Fibroblast of lung (primary cell): ENCODE data around the gene ZNF583. TPM values are rescaled to one million over a fixed set of nuclear protein-coding genes. Genes with fewer than 3 reads are reported as not detected.
A peak's percentile ranks its signal among the peaks of the same experiment; 100 is the strongest.

Source experiments
- DNase-seq, 2 donors: peaks; one replicate each; pipeline versions ENCODE4 v3.0.0 to v3.0.0-alpha.2; 2010; ENCODE audit warnings: low read depth in 2 of 2
- H2AFZ ChIP-seq: 2 replicates; pipeline ENCODE4 v1.5.1; 2012; ENCODE audit warnings: low read length, control low read depth, inconsistent platforms
- H3K27ac ChIP-seq: 2 replicates; pipeline ENCODE4 v1.5.1; 2011; ENCODE audit warnings: low read length, control low read depth; ENCODE audit not compliant: insufficient read depth
- H3K27me3 ChIP-seq: 2 replicates; pipeline ENCODE4 v1.5.1; 2011; ENCODE audit warnings: mild to moderate bottlenecking, low read length; ENCODE audit not compliant: control insufficient read depth, insufficient read depth
- H3K36me3 ChIP-seq: 2 replicates; pipeline ENCODE4 v1.5.1; 2011; ENCODE audit warnings: low read length; ENCODE audit not compliant: control insufficient read depth, insufficient read depth
- H3K4me1 ChIP-seq: 2 replicates; pipeline ENCODE4 v1.5.1; 2011; ENCODE audit warnings: low read length; ENCODE audit not compliant: control insufficient read depth, insufficient read depth; ENCODE audit errors: extremely low read depth
- H3K4me2 ChIP-seq: 2 replicates; pipeline ENCODE4 v1.5.1; 2011; ENCODE audit warnings: low read length, control low read depth; ENCODE audit not compliant: insufficient read depth; ENCODE audit errors: extremely low read depth
- H3K4me3 ChIP-seq, 4 experiments: fragments of 200-600 bp in 1 of 4; sonication (generic) in 1 of 4; replicated peaks in 1 of 4; 2 replicates each; pipeline ENCODE4 v1.5.1; 2011 to 2016; ENCODE audit warnings: low read length in 4 of 4, low read depth in 3 of 4, mild to moderate bottlenecking in 3 of 4, control low read depth in 2 of 4, inconsistent platforms in 1 of 4, mixed read lengths in 1 of 4; ENCODE audit not compliant: insufficient read depth in 1 of 4; ENCODE audit errors: control extremely low read depth in 1 of 4
- H3K79me2 ChIP-seq: 2 replicates; pipeline ENCODE4 v1.5.1; 2012; ENCODE audit warnings: mild to moderate bottlenecking, low read length, inconsistent platforms; ENCODE audit not compliant: control insufficient read depth, insufficient read depth
- H3K9ac ChIP-seq: 2 replicates; pipeline ENCODE4 v1.5.1; 2011; ENCODE audit warnings: mild to moderate bottlenecking, low read length, control low read depth; ENCODE audit not compliant: insufficient read depth
- H3K9me3 ChIP-seq: 2 replicates; pipeline ENCODE4 v1.5.1; 2012; ENCODE audit warnings: low read depth, low read length; ENCODE audit not compliant: control insufficient read depth, insufficient read depth
- H4K20me1 ChIP-seq: 2 replicates; pipeline ENCODE4 v1.5.1; 2011; ENCODE audit warnings: low read length; ENCODE audit not compliant: control insufficient read depth, insufficient read depth; ENCODE audit errors: extremely low read depth
- CTCF ChIP-seq, 2 donors: IDR thresholded peaks in 1 of 2; conservative IDR thresholded peaks in 1 of 2; 1 replicate in 1 of 2; 2 replicates in 1 of 2; pipeline ENCODE4 v1.5.1; 2011 to 2012; ENCODE audit warnings: low read length in 2 of 2, control low read depth in 1 of 2, inconsistent platforms in 1 of 2, low read depth in 1 of 2, mild to moderate bottlenecking in 1 of 2
- EZH2 ChIP-seq: IDR thresholded peaks from 2 replicates; pipeline ENCODE4 v1.5.1; 2012; ENCODE audit warnings: low read length, control low read depth, mild to moderate bottlenecking; ENCODE audit errors: missing control alignments
- polyA plus RNA-seq, 2 donors: library from polyadenylated mRNA; depleted of rRNA in 1 of 2; stranded (reverse) in 1 of 2; unstranded in 1 of 2; fragments of >200 nt; gene quantifications; 2 replicates each; pipeline ENCODE4 v1.2.1, GENCODE V29; 2011 to 2012; ENCODE audit warnings: missing spikeins in 1 of 2
- total RNA-seq: library from RNA; depleted of rRNA; stranded (reverse); fragments of >200 nt; gene quantifications from 2 replicates; pipeline ENCODE4 v1.2.1, GENCODE V29; 2014

The ZNF583 gene
- total and polyA plus RNA-seq, 2 donors (not counting 1 experiment from before 2014, with no cell fraction given), result 5.0 to 5.4 TPM

GRCh38 chr19:56360841-56361240, 43.3 kb upstream of the ZNF583 start:
- Histone ChIP-seq H3K4me1 (no peaks in the 10 kb centered on the region), H4K20me1 (no peaks in the 10 kb centered on the region), H3K79me2 (no peaks in the 10 kb centered on the region), H3K4me3 (no peak overlapping the region), H2AFZ (no peak overlapping the region), H3K9ac (no peak overlapping the region), H3K4me2 (no peak overlapping the region), H3K27me3 (no peaks in the 10 kb centered on the region), H3K27ac (no peak overlapping the region), H3K36me3 (no peaks in the 10 kb centered on the region), H3K9me3 (no peaks in the 10 kb centered on the region)
- DNase-seq, result no peak
- TF ChIP-seq CTCF (conservative IDR thresholded peaks at IDR 0.05 in 1 of 2, IDR thresholded peaks at IDR 0.05 in 1 of 2; ENCODE audit: low read depth in 1 of 2, low read length in 2 of 2) (no peak), EZH2 (no peak)

- H3K4me2 ChIP-seq, result peak overlapping the region; percentile 82
- H3K79me2 ChIP-seq, result peaks cover 2% of the 10 kb centered on the region
- H3K9me3 ChIP-seq, result no peaks in the 10 kb centered on the region
- H3K4me1 ChIP-seq, result no peaks in the 10 kb centered on the region
- H4K20me1 ChIP-seq, result no peaks in the 10 kb centered on the region
- H3K27ac ChIP-seq, result peak overlapping the region; percentile 75
- H3K4me3 ChIP-seq, result peak overlapping the region; percentile 79 to 89 (median 84)
- TF ChIP-seq EZH2, result no peak
- TF ChIP-seq CTCF (conservative IDR thresholded peaks at IDR 0.05 in 1 of 2, IDR thresholded peaks at IDR 0.05 in 1 of 2; ENCODE audit: low read depth in 1 of 2, low read length in 2 of 2), result no peak
- peak; percentile 95 to 96 for DNase-seq
- H2AFZ ChIP-seq, result peak overlapping the region; percentile 98
- H3K27me3 ChIP-seq, result no peaks in the 10 kb centered on the region
- no peaks in the 10 kb centered on the region for H3K36me3 ChIP-seq
- peak overlapping the region; percentile 72 for H3K9ac ChIP-seq
These were observed 36.1 kb upstream of the ZNF583 start for GRCh38 chr19:56367829-56368711.

- Histone ChIP-seq H3K4me3 (no peak overlapping the region), H3K27me3 (no peaks in the 10 kb centered on the region), H2AFZ (no peak overlapping the region), H4K20me1 (no peaks in the 10 kb centered on the region), H3K9me3 (no peaks in the 10 kb centered on the region), H3K27ac (no peak overlapping the region), H3K36me3 (peaks cover 3% of the 10 kb centered on the region), H3K9ac (no peak overlapping the region), H3K4me1 (no peaks in the 10 kb centered on the region), H3K4me2 (no peak overlapping the region), H3K79me2 (peaks cover 2% of the 10 kb centered on the region)
- TF ChIP-seq CTCF (conservative IDR thresholded peaks at IDR 0.05 in 1 of 2, IDR thresholded peaks at IDR 0.05 in 1 of 2; ENCODE audit: low read depth in 1 of 2, low read length in 2 of 2), result no peak
- no peak for TF ChIP-seq EZH2
- DNase-seq, result no peak
These were observed 34.1 kb upstream of the ZNF583 start for GRCh38 chr19:56369886-56370676.
